Heart right ventricle (tissue), 16 donors: ENCODE data around the gene RAB5IF. TPM values are rescaled to one million over a fixed set of nuclear protein-coding genes. Genes with fewer than 3 reads are reported as not detected.

Experiments used
- ATAC-seq, 8 donors: fragments of 200-7000 bp; cut with Tn5 transposase; one replicate each; pipeline ENCODE4 v1.9.1; 2020; ENCODE audit warnings: mild to moderate bottlenecking in 8 of 8, moderate library complexity in 8 of 8, moderate number of reproducible peaks in 1 of 8
- DNase-seq, 2 donors: peaks; one replicate each; pipeline ENCODE4 v3.0.0-alpha.2; 2020
- H3K27ac ChIP-seq, 10 donors: fragments of 200-600 bp; sonication (generic) in 2 of 10; one replicate each; pipeline versions ENCODE4 v1.5.0 to v1.8.0; 2020 to 2022; ENCODE audit warnings: mild to moderate bottlenecking in 3 of 10
- H3K27me3 ChIP-seq, 7 donors: fragments of 200-600 bp; one replicate each; pipeline ENCODE4 v1.8.0; 2021 to 2022; ENCODE audit warnings: mild to moderate bottlenecking in 2 of 7
- H3K36me3 ChIP-seq, 9 donors: fragments of 200-600 bp; sonication (generic) in 1 of 9; one replicate each; pipeline versions ENCODE4 v1.5.0 to v1.8.0; 2020 to 2022; ENCODE audit warnings: mild to moderate bottlenecking in 2 of 9
- H3K4me1 ChIP-seq, 9 donors: fragments of 200-600 bp; sonication (generic) in 1 of 9; one replicate each; pipeline versions ENCODE4 v1.5.0 to v1.8.0; 2020 to 2022; ENCODE audit warnings: mild to moderate bottlenecking in 4 of 9
- H3K4me3 ChIP-seq, 10 donors: fragments of 200-600 bp; sonication (generic) in 2 of 10; one replicate each; pipeline versions ENCODE4 v1.5.0 to v1.8.0; 2020 to 2022; ENCODE audit warnings: mild to moderate bottlenecking in 7 of 10, moderate library complexity in 2 of 10
- H3K9me3 ChIP-seq, 11 donors: fragments of 200-600 bp in 10 of 11; sonication (generic) in 2 of 11; one replicate each; pipeline versions ENCODE4 v1.5.0 to v1.8.0; 2013 to 2022; ENCODE audit warnings: mild to moderate bottlenecking in 2 of 11, control low read depth in 1 of 11, moderate library complexity in 1 of 11
- WGBS, 2 donors: extraction: QIAGEN DNeasy Blood & Tissue Kit; methylation state at CpG; one replicate each; pipeline ENCODE4 v1.1.7; 2013; ENCODE audit warnings: inconsistent platforms in 1 of 2; 5-methylcytosine and 5-hydroxymethylcytosine counted together
- intact Hi-C, 10 donors: fragments of 100-400 bp; cut with DNase I; formaldehyde crosslinking; loops; one replicate each; pipeline versions ENCODE4 v1.11.1 to v1.14.2; 2022
- polyA plus RNA-seq, 2 donors: library from polyadenylated mRNA; stranded (reverse); fragments of 200-250 nt; gene quantifications; one replicate each; pipeline ENCODE4 v1.2.3, GENCODE V29; 2013
- total RNA-seq, 10 donors: library from RNA; stranded (reverse); fragmentation: NEBNext Ultra II Directional in 3 of 10; extraction: Animal tissue kit (Norgen Biotek cat#: 25700) in 3 of 10; gene quantifications; one replicate each; pipeline versions ENCODE4 v1.2.1 to v1.2.4, GENCODE V29; 2021 to 2023
- TF ChIP-seq, protein P1 (sequence below), 9 donors: fragments of 200-600 bp; sonication (generic) in 2 of 9; IDR thresholded peaks; one replicate each; pipeline versions ENCODE4 v1.5.0 to v1.8.0; 2021 to 2022; ENCODE audit warnings: antibody characterized with exemption in 9 of 9, mild to moderate bottlenecking in 5 of 9, moderate library complexity in 1 of 9
- donor health status: Arrhythmogenic right ventricular cardiomyopathy.
- donor health status: ischemic (EF 13 %, LVEDD 7.1; RV severe dilation, severe dysfunction).
- donor health status: healthy with polysubstance abuse.
- donor health status: DM: no; HTN: yes; CAD: no.
- donor health status: DM: no; HTN: no; CAD: no.
- donor health status: ischemic (EF 25% LVEDD 6.9; RV normal size, moderate dysfunction).
- donor health status: ischemic (EF 25% LVEDD 5.7; RV mildly dilated, moderate dysfunction).
- donor health status: healthy.
- donor health status: DM: yes; HTN: yes; CAD: no.
- donor health status: Ischemic cardiomyopathy.
- donor health status: ischemic (EF 35%, LVEDD 5.7; RV mildly dilated, moderate dysfunction).
- donor health status: nonischemic (EF 11% LVEDD 7.7; RV severe dilation, severe dysfunction).
- donor health status: DM: yes; HTN: yes; CAD: no.
- donor health status: PGD.
- donor health status: ischemic (EF 29% LVEDD 5.4; RV normal size, mild dysfunction).
- donor health status: nonischemic (EF 23%, LVEDD 6.1; RV moderate dilation, normal function).

The RAB5IF gene
- total and polyA plus RNA-seq, 12 donors = 40.4 to 120 (median 49.2) TPM

DNA sequence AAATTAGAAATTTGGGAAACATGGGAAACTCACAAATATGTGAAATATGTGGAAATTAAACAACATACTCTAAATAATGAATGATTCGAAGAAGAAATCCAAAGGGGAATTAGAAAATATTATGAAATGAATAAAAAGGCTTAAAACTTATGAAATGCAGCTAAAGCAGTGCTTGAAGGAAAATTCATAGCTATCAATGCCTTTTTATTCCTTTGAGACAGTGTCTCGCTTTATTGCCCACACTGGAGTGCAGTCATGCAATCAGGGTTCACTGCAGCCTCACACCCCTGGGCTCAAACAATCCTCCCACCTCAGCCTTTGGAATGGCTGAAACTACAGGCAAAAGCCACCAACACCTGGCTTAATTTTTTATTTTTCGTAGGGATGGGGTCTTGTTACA lies 40.1 kb upstream of the RAB5IF start:
- TF ChIP-seq, protein P1, sequence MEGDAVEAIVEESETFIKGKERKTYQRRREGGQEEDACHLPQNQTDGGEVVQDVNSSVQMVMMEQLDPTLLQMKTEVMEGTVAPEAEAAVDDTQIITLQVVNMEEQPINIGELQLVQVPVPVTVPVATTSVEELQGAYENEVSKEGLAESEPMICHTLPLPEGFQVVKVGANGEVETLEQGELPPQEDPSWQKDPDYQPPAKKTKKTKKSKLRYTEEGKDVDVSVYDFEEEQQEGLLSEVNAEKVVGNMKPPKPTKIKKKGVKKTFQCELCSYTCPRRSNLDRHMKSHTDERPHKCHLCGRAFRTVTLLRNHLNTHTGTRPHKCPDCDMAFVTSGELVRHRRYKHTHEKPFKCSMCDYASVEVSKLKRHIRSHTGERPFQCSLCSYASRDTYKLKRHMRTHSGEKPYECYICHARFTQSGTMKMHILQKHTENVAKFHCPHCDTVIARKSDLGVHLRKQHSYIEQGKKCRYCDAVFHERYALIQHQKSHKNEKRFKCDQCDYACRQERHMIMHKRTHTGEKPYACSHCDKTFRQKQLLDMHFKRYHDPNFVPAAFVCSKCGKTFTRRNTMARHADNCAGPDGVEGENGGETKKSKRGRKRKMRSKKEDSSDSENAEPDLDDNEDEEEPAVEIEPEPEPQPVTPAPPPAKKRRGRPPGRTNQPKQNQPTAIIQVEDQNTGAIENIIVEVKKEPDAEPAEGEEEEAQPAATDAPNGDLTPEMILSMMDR (IDR thresholded peaks at IDR 0.05) = no peak
- H3K4me1 ChIP-seq = no peaks in the 10 kb centered on the region
- no peak for ATAC-seq
- WGBS, 2 donors = 95% methylated on average over 3 of the region's 3 CpGs
- DNase-seq = no peak
- no peak overlapping the region for H3K4me3 ChIP-seq
- no peaks in the 10 kb centered on the region for H3K27me3 ChIP-seq
- intact Hi-C loops = no loop called here
- H3K27ac ChIP-seq = no peak overlapping the region
- peaks cover 0 to 12% (median 5%) of the 10 kb centered on the region in 11 donors for H3K9me3 ChIP-seq
- no peaks in the 10 kb centered on the region for H3K36me3 ChIP-seq

DNA sequence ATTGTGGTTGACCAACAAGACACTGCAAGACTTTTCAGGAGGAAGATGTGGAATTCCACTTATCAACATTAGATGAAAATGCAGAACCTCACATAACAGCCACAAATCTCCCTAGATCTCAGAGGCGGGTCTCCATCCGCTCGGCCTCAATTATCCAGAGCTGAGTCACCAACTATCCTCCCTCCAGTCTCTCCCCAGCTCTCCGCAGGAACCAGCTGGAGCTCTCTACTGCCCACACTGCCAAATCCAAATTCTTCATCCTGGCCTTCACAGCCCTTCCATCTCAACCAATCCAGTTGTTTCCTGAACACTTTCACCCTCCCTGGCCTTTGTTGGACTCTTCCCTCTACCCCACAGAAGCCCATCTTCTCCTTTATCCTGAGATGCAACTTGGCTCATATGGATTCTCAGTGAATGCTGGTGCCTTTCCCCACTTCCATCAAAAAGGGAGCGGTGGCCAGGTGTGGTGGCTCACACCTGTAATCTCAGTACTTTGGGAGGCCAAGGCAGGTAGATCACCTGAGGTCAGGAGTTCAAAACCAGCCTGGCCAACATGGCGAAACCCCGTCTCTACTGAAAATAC lies 35.6 kb upstream of the RAB5IF start:
- Histone ChIP-seq H3K27ac (no peak overlapping the region), H3K9me3 (peaks cover 0 to 12% (median 5%) of the 10 kb centered on the region in 11 donors), H3K4me3 (no peak overlapping the region), H3K27me3 (no peaks in the 10 kb centered on the region), H3K36me3 (no peaks in the 10 kb centered on the region), H3K4me1 (peaks cover 2 to 22% (median 7%) of the 10 kb centered on the region in 9 donors)
- TF ChIP-seq, protein P1 (IDR thresholded peaks at IDR 0.05) = no peak
- no peak for ATAC-seq
- intact Hi-C loops = loop anchor here in 2 of 10 donors (5.0 to 10.0 kb wide), 2 partner anchors 37 to 185 kb away; partner anchors contain the start of gene RAB5IF (in 1 of the 2)
- DNase-seq = no peak
- WGBS, 2 donors = 71 to 81% methylated on average over 7 of the region's 7 CpGs

DNA sequence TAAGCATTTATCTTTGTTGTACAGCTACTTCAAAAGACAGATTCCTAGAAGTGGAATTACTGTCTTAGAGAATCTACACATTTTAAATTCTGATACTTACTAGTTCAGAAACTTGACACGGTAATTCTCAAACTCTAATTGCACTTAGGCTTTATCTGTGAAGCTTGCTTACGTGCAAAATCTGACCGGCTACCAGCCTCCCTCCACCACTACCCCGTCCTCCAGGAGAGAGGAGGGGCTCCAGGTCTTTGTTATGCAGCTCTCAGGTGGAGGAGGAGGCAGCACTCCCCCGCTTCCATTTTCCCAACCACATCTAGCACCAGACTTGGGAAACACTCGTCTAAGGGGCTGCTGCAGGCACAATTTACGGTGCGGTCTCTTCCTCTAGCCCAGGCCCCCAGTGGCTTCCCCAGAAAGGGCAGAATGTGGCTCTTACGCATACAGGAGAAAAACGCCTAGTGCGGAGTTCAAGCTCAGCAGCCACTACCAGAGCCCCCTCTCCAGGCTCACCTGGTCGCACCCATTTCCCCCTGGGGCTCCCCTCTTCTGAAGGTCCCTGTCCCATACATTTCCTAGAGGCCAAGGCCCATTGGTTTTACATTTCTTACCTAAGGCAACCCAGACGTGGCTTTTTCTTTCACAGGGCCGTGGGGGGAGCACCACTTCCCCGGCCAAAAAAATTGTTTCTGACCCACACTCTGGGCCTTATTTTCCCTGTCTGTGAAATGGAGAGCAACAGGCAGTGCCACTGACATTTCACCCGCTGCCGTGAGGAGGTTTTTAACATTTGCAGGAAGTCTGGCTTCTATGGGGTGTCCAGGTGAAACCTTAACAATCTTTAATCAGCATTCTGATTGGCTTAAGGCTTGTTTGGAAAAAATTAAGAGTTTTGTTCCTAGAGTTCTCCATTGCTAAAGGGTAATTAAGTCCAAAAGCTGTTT lies 33.7 kb upstream of the RAB5IF start:
- DNase-seq = no peak
- intact Hi-C loops = loop anchor here in 2 of 10 donors (5.0 to 10.0 kb wide), 2 partner anchors 35 to 183 kb away; partner anchors contain the start of gene RAB5IF (in 1 of the 2)
- TF ChIP-seq, protein P1 (IDR thresholded peaks at IDR 0.05) = no peak
- Histone ChIP-seq H3K4me3 (no peak overlapping the region), H3K27ac (peak overlapping the region; percentile 11 to 91 (median 88)), H3K4me1 (peaks cover 8 to 39% (median 24%) of the 10 kb centered on the region in 9 donors), H3K36me3 (no peaks in the 10 kb centered on the region), H3K27me3 (no peaks in the 10 kb centered on the region), H3K9me3 (no peaks in the 10 kb centered on the region)
- ATAC-seq = no peak
- 62 to 69% methylated on average over 17 of the region's 17 CpGs for WGBS, 2 donors

DNA sequence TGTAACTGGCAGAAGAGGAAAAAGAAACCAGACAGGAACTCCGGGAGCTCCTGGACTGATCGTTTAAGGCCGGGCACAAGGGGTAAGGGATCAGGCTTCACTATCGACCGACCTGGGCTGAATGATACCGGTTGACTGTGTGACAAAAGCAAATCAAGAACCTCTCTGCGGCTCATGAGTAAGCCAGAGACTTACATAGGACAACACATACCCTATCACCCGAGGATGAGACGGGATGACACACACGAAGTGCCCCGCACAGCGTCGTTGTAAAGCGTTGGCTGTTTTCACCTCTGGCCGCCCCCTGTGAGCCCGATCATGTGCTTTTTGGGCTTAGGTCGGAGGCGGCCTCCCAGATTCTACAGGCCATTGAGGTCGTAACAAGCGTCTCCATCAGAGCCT lies 32.9 kb upstream of the RAB5IF start:
- H3K36me3 ChIP-seq = no peaks in the 10 kb centered on the region
- intact Hi-C loops = loop anchor here in 2 of 10 donors (5.0 to 10.0 kb wide), 2 partner anchors 35 to 182 kb away; partner anchors contain the start of gene RAB5IF (in 1 of the 2)
- peak in 7 of 8 donors; percentile 2 to 14 (median 6) for ATAC-seq

More for the DNA sequence above, 32.9 kb upstream of the RAB5IF start:
- TF ChIP-seq, protein P1 (IDR thresholded peaks at IDR 0.05) = no peak
- no peaks in the 10 kb centered on the region for H3K9me3 ChIP-seq
- peak overlapping the region in 9 of 10 donors; percentile 66 to 89 (median 82) for H3K4me3 ChIP-seq
- H3K4me1 ChIP-seq = peaks cover 8 to 40% (median 24%) of the 10 kb centered on the region in 9 donors
- WGBS, 2 donors = 15 to 16% methylated on average over 20 of the region's 20 CpGs
- H3K27me3 ChIP-seq = no peaks in the 10 kb centered on the region
- DNase-seq = no peak
- peak overlapping the region; percentile 11 to 91 (median 88) for H3K27ac ChIP-seq
